GM19238 (cell line): ENCODE data around the gene MAML3.

Experiments used
- DNase-seq: peaks from one replicate; pipeline ENCODE4 v3.0.0; 2011; ENCODE audit warnings: low spot score; ENCODE audit not compliant: insufficient read length

Gene MAML3

DNA sequence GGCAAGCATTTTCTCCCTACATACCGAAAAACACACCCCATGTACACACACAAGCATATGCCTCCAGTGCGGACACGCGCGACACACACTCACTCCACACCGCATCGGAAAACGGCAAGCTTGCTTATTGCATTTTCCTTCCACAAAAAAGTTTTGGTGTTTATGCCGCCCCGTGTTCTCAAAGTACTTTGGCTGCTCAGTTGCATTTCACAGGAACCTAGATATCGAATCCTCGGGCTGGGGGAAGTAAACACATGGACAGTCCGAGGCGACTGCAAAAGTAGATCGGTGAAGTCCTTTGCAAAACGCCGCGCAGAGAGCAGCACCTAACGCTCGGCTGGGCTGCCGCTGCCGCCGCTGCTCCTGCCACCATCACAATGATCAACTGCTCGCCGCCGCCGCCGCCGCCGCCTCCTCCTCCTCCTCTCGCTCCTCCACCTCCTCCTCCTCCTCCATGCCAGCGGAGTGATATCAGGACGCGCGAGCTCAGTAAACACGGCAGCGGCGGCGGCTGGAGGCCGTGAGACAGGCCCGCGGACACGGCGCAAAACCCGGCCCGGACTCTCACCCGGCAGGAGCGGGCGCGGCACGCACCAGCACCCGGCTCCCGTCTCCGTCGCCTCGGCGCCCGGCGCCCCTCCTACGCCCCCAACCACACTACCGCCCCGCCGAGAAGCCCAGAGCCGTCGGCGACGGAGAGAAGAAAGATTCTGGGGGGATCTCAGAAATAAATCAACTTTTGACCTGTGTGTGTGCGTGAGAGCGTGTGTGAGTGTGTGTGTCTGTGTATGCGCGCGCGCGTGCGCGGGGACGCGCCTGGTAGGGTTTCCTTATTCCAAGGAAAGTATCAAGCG lies at the start of gene MAML3:
Gene MAML3, minus strand, starts transcription at position 467 of the 854 bp plus-strand sequence. CDS start 857 bp downstream, outside the sequence.
- no peak for DNase-seq

DNA sequence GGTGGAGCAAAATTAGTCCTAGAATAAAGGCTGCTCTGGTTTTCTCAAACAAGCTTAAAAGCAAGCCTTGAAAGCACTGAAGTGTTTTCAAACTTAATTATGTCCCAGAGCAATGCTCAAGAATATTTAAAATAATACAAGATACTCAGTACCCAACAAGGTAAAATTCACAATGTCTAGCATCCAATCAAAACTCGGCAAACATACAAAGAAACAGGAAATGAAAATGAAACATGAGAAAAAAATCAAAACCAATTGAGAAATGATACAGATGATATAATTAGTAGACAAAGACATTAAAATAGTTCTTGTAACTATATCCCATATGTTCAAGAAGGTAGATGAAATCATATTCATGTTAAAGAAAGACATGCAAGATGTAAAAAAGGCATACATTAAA lies 45.0 kb upstream of the MAML3 start:
- no peak for DNase-seq

- DNase-seq = no peak
Observed at GRCh38 chr4:140195806-140196205, 41.8 kb upstream of the MAML3 start.

GRCh38 chr4:140189805-140190204 lies 35.8 kb upstream of the MAML3 start:
- DNase-seq = no peak

DNA sequence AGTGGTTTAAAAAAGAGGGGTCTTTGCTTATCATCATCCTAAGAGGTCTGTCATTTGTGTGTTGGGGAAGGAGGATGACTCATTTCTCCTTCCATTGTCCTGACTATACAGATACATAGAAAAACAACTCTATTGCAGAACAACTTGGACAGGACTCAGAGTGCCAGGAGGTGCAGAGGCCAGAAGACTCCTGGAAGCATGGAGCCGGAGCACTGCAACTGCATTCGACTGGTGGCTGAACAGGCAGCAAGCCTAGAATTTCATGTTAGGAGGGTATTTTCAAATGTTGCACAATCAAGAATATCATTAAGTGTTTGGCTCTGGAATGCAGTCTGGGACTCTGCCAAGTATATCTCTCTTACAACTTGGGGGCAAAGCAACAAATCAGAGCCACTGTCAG lies 35.0 kb upstream of the MAML3 start:
- DNase-seq = no peak

DNA sequence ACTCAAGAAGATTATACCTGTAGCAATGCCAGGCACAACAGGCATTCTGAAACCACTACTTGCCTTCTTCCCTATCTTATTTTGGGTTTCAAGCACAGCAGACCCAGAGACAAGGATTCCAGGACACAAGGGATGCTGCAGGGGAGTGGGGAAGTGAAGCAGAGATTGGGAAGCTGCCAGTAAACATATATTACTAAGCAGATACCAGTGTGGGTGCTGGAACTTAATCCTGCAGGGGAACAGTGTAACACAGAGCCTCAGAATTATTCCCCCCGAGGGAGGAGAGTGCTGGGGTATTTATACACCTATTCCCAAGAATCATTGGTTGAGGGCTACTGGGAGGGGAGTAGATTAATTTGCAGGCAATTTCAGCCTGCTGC lies 33.3 kb upstream of the MAML3 start:
- DNase-seq = no peak

DNA sequence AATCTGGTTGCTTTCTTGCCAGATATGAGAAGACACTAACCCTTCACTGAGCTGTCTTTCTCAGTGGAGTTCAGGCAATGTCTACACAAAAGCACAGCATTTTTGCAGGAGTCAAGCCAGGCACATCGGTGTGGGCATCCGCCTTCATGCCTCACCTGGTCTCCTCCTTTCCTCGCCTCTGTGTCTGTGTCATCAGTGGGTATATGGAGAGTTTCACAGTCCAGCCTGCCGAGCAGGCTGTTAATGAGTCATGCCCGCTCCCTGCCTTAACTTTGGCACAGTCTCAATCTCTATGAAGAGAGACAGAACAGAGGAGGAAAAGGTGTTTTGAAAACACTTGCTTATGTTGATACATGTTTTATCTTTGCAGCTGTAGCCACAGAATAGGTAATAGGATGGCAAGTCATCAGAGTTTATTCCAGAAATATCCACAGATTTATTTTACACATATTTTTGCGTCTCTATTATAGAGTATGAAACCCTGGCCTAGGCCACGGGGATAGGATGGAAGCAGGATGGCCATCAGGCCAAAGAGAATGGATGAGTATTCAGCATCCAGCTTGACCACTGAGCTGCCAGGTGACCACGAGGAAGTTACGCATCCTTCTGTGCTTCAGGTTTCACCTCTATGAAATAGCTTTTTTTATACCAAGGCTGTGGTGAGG lies 32.8 kb upstream of the MAML3 start:
- no peak for DNase-seq

GRCh38 chr4:140186082-140186438 lies 32.1 kb upstream of the MAML3 start:
- no peak for DNase-seq

GRCh38 chr4:140185412-140186081 lies 31.6 kb upstream of the MAML3 start:
- no peak for DNase-seq

DNA sequence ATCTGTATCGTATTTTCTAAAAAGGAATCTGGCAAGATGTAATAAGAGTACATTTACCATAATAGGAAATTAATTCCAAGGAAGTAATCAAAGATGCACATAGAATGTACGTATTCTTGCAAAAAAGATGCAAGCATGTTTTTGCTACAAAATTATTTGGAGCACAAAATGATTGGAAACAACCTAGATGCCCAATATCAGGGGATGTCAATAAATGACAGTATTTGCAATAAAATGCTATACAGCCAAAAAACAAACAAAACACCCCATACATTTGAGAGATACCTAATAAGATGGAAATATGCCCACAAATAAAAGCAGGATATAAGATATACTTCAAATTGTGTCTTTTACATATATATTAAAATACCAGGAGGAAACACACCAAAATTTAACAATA lies 29.3 kb upstream of the MAML3 start:
- DNase-seq = no peak

DNA sequence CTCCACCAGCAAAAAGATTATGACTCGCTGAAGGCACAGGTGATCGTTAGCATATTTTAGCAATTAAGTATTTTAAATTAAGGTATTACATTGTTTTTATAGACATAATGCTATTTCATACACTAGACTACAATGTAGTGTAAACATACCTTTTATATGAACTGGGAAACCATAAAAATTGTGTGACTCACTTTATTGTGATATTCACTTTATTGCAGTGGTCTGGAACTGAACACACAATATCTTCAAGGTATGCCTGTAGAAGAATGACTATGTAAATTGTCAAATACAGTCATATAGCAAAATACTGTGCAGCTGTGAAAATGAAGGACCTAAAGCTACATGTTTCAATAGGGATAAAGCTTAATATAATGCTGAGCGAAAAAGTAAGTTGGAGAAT lies 26.6 kb upstream of the MAML3 start:
- no peak for DNase-seq

- no peak for DNase-seq
Observed at GRCh38 chr4:140176735-140177134, 22.8 kb upstream of the MAML3 start.

GRCh38 chr4:140174543-140174942 lies 20.6 kb upstream of the MAML3 start:
- no peak for DNase-seq

- DNase-seq = no peak
Observed at GRCh38 chr4:140172960-140173359, 19.0 kb upstream of the MAML3 start.

GRCh38 chr4:140170299-140170698 lies 16.3 kb upstream of the MAML3 start:
- no peak for DNase-seq

- DNase-seq = no peak
Observed at GRCh38 chr4:140168936-140169335, 15.0 kb upstream of the MAML3 start.

DNA sequence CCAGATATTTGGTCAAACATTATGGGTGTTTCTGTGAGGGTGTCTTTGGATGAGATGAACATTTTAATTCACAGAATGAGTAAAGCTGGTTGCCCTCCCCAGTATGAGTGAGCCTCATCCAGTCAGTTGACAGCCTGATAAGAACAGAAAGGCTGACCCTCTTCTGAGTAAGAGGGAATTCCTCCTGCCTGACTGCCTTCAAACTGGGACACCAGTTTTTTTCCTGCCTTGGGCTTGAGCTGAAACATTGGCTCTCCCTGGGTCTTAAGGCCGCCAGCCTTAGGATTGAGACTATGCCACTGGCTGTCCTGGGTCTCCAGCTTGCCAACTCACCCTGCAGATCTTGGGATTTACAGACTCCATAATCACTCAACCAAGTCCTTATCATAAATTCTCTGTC lies 14.5 kb upstream of the MAML3 start:
- no peak for DNase-seq

DNA sequence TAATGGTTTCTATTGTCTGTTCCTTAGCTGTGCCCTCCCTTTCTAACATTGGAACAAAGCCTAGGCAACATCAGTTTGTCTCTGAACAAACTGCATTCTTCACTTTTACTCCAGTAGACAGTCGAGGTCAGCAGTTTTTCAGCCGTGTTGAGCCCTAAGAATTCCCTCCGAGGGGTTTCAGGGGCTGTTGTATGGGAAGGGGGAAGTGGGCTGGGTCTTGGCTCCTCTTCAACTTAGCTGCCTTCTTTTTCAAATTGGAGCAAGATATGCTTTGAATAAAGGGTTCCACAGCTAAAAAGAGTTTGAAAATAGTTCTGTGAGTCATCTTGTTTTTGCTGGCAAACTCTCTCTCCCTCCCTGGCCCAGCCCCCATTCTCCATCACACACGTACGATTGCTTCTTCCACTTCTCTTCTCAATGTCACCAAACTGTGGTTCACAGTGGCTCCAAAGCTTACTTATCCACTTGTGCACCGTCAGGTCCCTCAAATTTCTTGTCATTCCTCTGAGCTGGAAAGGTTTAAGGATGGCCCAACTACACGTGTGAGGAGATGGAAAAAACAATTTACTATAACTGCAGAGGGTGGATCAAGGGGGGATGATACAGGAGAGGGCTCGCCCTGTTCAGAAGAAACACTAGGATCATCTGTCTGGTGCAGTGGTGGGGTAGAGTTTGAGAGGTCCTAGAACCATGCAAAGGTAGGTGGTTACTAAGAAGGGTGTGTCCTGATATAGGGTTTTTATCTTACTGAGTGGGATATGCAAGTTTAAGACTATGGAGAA lies 9.2 kb upstream of the MAML3 start:
- DNase-seq = no peak

DNA sequence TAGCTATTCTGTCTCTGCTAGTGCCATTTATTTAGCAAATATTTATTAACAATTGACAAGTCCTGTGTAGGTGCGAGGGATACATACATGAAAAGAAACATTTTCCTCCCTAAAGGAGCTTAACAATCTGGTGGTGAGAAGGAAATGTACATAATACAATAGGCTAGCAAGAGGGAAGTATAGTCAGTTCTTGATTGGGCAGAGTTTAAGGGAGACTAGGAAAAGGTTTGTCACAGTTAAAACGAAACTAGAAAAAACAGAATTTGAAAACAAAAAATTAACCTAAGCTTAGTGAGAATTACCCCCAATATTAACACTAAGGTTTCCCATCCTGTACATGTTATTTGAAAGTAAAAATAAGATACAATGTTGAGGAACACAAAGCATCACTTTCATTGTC lies 8.6 kb upstream of the MAML3 start:
- no peak for DNase-seq

DNA sequence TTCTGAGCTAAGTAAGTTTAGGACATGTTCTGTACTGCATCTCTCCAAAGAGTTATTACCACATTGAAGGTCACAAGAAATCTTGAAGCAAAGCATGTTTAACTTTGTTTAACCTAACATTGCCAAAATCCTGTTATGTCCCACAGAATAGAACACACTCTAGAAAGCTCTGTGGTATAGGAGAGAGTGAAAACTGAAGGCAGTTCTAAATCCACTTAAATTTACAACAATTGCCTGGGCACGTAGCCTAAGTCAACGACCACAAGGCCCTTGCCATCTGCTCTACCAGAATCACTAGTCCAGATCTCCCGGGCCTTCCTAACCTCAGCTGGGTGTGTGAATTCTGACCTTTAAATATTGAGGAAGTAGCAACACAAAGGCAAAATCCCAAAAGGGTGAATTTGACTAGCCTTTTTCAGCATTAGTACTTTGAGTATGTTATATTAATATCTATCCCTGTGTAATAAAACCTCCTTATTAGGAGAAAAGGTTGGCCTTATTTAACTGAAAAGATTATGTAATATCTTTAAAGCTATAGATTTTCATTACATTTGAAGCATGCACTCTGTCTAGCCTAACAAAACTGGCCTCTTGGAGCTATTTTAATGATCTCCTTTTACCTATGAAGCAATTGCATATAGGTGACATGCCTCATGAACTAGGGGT lies 4.5 kb upstream of the MAML3 start:
- no peak for DNase-seq

GRCh38 chr4:140157341-140157740 lies 3.4 kb upstream of the MAML3 start:
- no peak for DNase-seq
